Adrenal gland (tissue), 12 donors: ENCODE data around the gene C9orf78. TPM values are rescaled to one million over a fixed set of nuclear protein-coding genes. Genes with fewer than 3 reads are reported as not detected.

Source experiments
- DNase-seq, 7 donors: peaks; one replicate each; pipeline ENCODE4 v3.0.0-alpha.2; 2019 to 2020
- H3K27ac ChIP-seq, 5 donors: fragments of 200-600 bp; sonication (generic) in 4 of 5; 1 replicate in 3 of 5; 2 replicates in 2 of 5; pipeline versions ENCODE4 v1.5.1 to v1.8.0; 2016 to 2020; ENCODE audit warnings: mild to moderate bottlenecking in 1 of 5
- H3K27me3 ChIP-seq: fragments of 200-600 bp; 2 replicates; pipeline ENCODE4 v1.8.0; 2021
- H3K36me3 ChIP-seq, 2 donors: fragments of 200-600 bp; replicated peaks in 1 of 2; 1 replicate in 1 of 2; 2 replicates in 1 of 2; pipeline versions ENCODE4 v1.5.1 to v1.8.0; 2018 to 2022
- H3K4me1 ChIP-seq, 2 donors: fragments of 200-600 bp; replicated peaks in 1 of 2; 1 replicate in 1 of 2; 2 replicates in 1 of 2; pipeline versions ENCODE4 v1.5.1 to v1.8.0; 2018 to 2021
- H3K4me3 ChIP-seq, 4 donors: fragments of 200-600 bp; sonication (generic) in 3 of 4; one replicate each; pipeline ENCODE4 v1.5.1; 2016 to 2018
- H3K9me3 ChIP-seq, 3 donors: fragments of 200-600 bp; sonication (generic) in 1 of 3; replicated peaks in 1 of 3; 1 replicate in 2 of 3; 2 replicates in 1 of 3; pipeline versions ENCODE4 v1.5.1 to v1.8.0; 2016 to 2021
- POLR2A ChIP-seq, 2 donors: fragments of 450-650 bp; IDR thresholded peaks; one replicate each; pipeline ENCODE4 v1.6.1; 2017; ENCODE audit warnings: antibody characterized with exemption in 2 of 2, mild to moderate bottlenecking in 2 of 2, moderate library complexity in 1 of 2
- WGBS, 4 donors: extraction: QIAGEN DNeasy Blood & Tissue Kit in 2 of 4; methylation state at CpG; one replicate each; pipeline versions ENCODE4 v1.1.5 to v1.1.7; 2013 to 2017; 5-methylcytosine and 5-hydroxymethylcytosine counted together
- intact Hi-C, 2 donors: fragments of 100-400 bp; cut with DNase I; formaldehyde crosslinking; loops; one replicate each; pipeline versions ENCODE4 v1.14.1 to v1.15.0; 2022 to 2023
- polyA plus RNA-seq, 3 donors: library from polyadenylated mRNA; stranded (reverse); fragments of 200-250 nt in 2 of 3; fragments of 350-450 nt in 1 of 3; fragmentation: Illumina TruSeq in 1 of 3; extraction: RNeasy Lipid Tissue Mini Kit (QIAGEN cat#74804) in 1 of 3; gene quantifications; one replicate each; pipeline ENCODE4 v1.2.3, GENCODE V29; 2013 to 2014
- total RNA-seq, 9 donors: library from RNA; depleted of rRNA in 4 of 9; stranded (reverse); fragments of >200 nt in 4 of 9; fragments of 120-200 nt in 1 of 9; fragmentation: NEBNext Ultra II Directional in 1 of 9; extraction: Animal tissue kit (Norgen Biotek cat#: 25700) in 1 of 9; gene quantifications; one replicate each; pipeline versions ENCODE4 v1.1.0 to v1.2.4, GENCODE V29; 2013 to 2023
- TF ChIP-seq, protein P1 (sequence below), 6 experiments: fragments of 450-650 bp in 4 of 6; fragments of 200-600 bp in 2 of 6; sonication (generic) in 1 of 6; IDR thresholded peaks; 1 replicate in 5 of 6; 2 replicates in 1 of 6; pipeline versions ENCODE4 v1.5.1 to v1.8.0; 2016 to 2021; ENCODE audit warnings: antibody characterized with exemption in 6 of 6, mild to moderate bottlenecking in 2 of 6, moderate library complexity in 1 of 6
- donor health status: healthy with polysubstance abuse.
- donor health status: Bipolar disorder and iron deficiency.
- donor health status: DM: yes; HTN: yes; CAD: no.
- donor health status: DM: no; HTN: no; CAD: no.
- donor health status: DM: no; HTN: no; CAD: no.
- donor health status: DM: yes; HTN: yes; CAD: no.

C9orf78 gene
- total and polyA plus RNA-seq, 12 donors, result 35.6 to 116 (median 43.2) TPM

DNA sequence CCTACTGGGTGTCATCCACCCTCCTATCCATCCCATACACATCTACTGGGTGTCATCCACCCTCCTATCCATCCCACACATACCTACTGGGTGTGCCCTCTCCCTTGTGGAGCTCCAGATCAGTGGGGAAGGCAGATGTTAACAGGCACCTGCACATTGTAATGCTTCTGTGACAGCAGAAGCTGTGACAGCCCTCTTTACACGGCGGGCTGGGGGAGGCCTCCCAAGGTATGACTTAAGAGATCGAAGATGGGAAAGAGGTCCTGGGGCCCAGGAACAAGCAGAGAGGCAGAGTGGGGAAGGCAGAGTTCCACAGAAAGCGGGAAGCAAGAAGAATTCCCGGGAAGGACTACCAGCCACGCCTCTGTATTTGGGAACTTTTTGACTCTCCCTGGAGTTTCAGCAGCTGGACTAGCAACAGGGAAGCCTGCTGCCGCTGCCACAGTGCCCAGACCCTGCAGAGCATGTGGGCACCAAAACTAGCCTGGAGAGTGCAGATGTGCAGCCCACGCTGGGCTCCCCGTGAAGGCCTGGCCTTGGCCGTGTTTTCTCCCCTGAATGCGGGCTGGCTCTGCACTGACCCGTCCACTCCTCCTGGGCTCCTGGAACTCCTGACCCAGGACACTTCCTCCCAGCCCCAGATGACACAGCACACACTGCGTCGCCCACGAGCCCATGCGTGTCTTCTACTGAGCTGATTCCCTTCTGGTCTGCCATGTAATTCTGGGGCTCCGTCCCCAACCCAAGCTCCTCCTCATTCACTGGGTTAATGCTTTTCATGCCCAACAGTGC is 20.4 kb downstream of the C9orf78 start:
- peaks cover 6 to 12% of the 10 kb centered on the region in 2 donors for H3K4me1 ChIP-seq
- no peak overlapping the region for H3K27ac ChIP-seq
- peaks cover 0 to 60% of the 10 kb centered on the region in 2 donors for H3K36me3 ChIP-seq
- H3K9me3 ChIP-seq, result no peaks in the 10 kb centered on the region
- DNase-seq, result no peak
- intact Hi-C loops, result no loop called here
- WGBS, 4 donors, result 80 to 88% (median 87%) methylated on average over 14 to 17 of the region's 17 CpGs
- no peak for TF ChIP-seq POLR2A (IDR thresholded peaks at IDR 0.05)
- TF ChIP-seq, protein P1, sequence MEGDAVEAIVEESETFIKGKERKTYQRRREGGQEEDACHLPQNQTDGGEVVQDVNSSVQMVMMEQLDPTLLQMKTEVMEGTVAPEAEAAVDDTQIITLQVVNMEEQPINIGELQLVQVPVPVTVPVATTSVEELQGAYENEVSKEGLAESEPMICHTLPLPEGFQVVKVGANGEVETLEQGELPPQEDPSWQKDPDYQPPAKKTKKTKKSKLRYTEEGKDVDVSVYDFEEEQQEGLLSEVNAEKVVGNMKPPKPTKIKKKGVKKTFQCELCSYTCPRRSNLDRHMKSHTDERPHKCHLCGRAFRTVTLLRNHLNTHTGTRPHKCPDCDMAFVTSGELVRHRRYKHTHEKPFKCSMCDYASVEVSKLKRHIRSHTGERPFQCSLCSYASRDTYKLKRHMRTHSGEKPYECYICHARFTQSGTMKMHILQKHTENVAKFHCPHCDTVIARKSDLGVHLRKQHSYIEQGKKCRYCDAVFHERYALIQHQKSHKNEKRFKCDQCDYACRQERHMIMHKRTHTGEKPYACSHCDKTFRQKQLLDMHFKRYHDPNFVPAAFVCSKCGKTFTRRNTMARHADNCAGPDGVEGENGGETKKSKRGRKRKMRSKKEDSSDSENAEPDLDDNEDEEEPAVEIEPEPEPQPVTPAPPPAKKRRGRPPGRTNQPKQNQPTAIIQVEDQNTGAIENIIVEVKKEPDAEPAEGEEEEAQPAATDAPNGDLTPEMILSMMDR (IDR thresholded peaks at IDR 0.05), result no peak
- H3K4me3 ChIP-seq, result no peak overlapping the region
- H3K27me3 ChIP-seq, result no peaks in the 10 kb centered on the region

DNA sequence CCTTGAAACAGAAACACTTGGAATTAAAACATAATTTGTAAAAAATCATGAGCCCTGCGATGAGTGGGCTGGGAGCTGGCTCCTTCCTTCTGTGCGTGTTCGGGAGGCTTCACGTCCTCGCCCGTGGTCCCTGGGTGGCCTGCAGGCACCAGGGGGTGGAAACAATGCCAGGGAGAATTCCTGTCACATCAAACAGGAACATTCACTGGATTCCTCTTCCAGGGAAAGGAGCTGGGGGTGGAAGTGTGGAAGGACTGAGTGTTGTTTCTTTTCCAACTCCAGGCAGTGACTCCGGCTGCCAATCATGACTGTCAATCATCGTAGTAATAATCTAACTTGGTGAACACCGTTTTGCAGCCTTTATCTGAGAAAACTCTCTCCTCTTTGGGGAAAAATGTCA is 21.4 kb downstream of the C9orf78 start:
- Histone ChIP-seq H3K27ac (no peak overlapping the region), H3K27me3 (no peaks in the 10 kb centered on the region), H3K9me3 (no peaks in the 10 kb centered on the region), H3K4me1 (peaks cover 6 to 12% of the 10 kb centered on the region in 2 donors), H3K36me3 (peaks cover 0 to 61% of the 10 kb centered on the region in 2 donors), H3K4me3 (no peak overlapping the region)
- WGBS, 4 donors, result 89 to 93% (median 91%) methylated on average over 9 of the region's 9 CpGs
- intact Hi-C loops, result no loop called here
- DNase-seq, result no peak
- TF ChIP-seq POLR2A (IDR thresholded peaks at IDR 0.05), result no peak
- TF ChIP-seq, protein P1 (IDR thresholded peaks at IDR 0.05), result no peak

DNA sequence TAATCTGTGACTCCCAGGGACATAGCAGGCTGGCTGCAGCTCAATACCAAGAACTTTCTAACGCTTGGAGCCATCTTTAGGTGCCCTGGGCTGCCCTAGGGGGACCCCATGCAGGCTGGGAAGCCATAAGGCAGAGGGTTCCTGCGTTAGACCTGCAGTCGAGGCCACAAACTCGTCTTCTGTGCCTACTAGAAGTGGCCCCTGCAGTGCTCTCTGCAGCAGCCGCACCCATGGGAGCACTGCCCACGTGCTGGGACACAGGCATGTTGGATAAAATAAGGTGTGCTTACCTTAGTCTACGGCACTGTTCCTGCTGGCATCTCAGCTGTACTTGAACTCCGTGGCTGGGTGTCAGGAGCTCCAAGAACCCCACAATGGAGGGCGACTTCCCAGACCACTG is 22.7 kb downstream of the C9orf78 start:
- no peaks in the 10 kb centered on the region for H3K27me3 ChIP-seq
- H3K4me3 ChIP-seq, result no peak overlapping the region
- WGBS, 4 donors, result 63 to 92% (median 88%) methylated on average over 2 to 9 of the region's 9 CpGs
- intact Hi-C loops, result no loop called here
- TF ChIP-seq, protein P1 (IDR thresholded peaks at IDR 0.05), result no peak
- no peak for TF ChIP-seq POLR2A (IDR thresholded peaks at IDR 0.05)
- H3K27ac ChIP-seq, result no peak overlapping the region
- no peaks in the 10 kb centered on the region for H3K9me3 ChIP-seq
- peaks cover 0 to 52% of the 10 kb centered on the region in 2 donors for H3K36me3 ChIP-seq
- peaks cover 6 to 12% of the 10 kb centered on the region in 2 donors for H3K4me1 ChIP-seq
- DNase-seq, result no peak

DNA sequence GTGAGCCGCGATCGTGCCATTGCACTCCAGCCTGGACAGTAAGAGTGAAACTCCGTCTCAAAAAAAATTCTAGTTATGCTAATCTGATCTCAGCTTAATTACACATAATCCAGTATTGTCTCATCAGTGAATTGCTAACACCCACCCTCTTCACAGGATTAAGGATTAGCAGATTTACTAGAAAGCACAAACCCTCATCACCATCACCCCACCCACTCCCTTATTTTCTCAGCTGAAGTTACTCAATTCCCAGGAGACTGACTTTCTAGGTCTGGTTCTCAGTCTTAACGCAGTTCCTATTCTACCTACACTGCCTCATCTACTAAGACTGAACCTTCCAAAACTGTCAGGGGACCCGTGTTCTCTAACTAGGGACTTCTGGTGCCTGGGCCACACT is 23.1 kb downstream of the C9orf78 start:
- Histone ChIP-seq H3K27ac (no peak overlapping the region), H3K9me3 (no peaks in the 10 kb centered on the region), H3K4me3 (no peak overlapping the region), H3K4me1 (peaks cover 6 to 8% of the 10 kb centered on the region in 2 donors), H3K27me3 (no peaks in the 10 kb centered on the region), H3K36me3 (peaks cover 0 to 56% of the 10 kb centered on the region in 2 donors)
- 89 to 97% (median 92%) methylated on average over 6 of the region's 6 CpGs for WGBS, 4 donors
- TF ChIP-seq, protein P1 (IDR thresholded peaks at IDR 0.05), result no peak
- no peak for TF ChIP-seq POLR2A (IDR thresholded peaks at IDR 0.05)
- intact Hi-C loops, result no loop called here
- no peak for DNase-seq
